ENCODE data around the gene KCNQ1.

The KCNQ1 gene

GRCh38 chr11:2650343-2650867 is 205.6 kb downstream of the KCNQ1 start:
- H3K4me3 ChIP-seq (ENCODE audit: low read depth, low read length) = no peak overlapping the region
- TF ChIP-seq CTCF (IDR thresholded peaks at IDR 0.05; ENCODE audit: borderline replicate concordance, insufficient read depth, low read depth, low read length) = no peak

GRCh38 chr11:2651054-2651617 is 206.3 kb downstream of the KCNQ1 start:
- no peak overlapping the region for H3K4me3 ChIP-seq (ENCODE audit: low read depth, low read length)
- TF ChIP-seq CTCF (IDR thresholded peaks at IDR 0.05; ENCODE audit: borderline replicate concordance, insufficient read depth, low read depth, low read length) = no peak

GRCh38 chr11:2651826-2652271 is 207.0 kb downstream of the KCNQ1 start:
- TF ChIP-seq CTCF (IDR thresholded peaks at IDR 0.05; ENCODE audit: borderline replicate concordance, insufficient read depth, low read depth, low read length) = no peak
- no peak overlapping the region for H3K4me3 ChIP-seq (ENCODE audit: low read depth, low read length)

GRCh38 chr11:2652333-2653197 is 207.8 kb downstream of the KCNQ1 start:
- TF ChIP-seq CTCF (IDR thresholded peaks at IDR 0.05; ENCODE audit: borderline replicate concordance, insufficient read depth, low read depth, low read length) = no peak
- H3K4me3 ChIP-seq (ENCODE audit: low read depth, low read length) = no peak overlapping the region

- no peak overlapping the region for H3K4me3 ChIP-seq (ENCODE audit: low read depth, low read length)
- TF ChIP-seq CTCF (IDR thresholded peaks at IDR 0.05; ENCODE audit: borderline replicate concordance, insufficient read depth, low read depth, low read length) = no peak
These were observed 208.4 kb downstream of the KCNQ1 start for GRCh38 chr11:2653198-2653551.

- no peak for TF ChIP-seq CTCF (IDR thresholded peaks at IDR 0.05; ENCODE audit: borderline replicate concordance, insufficient read depth, low read depth, low read length)
- no peak overlapping the region for H3K4me3 ChIP-seq (ENCODE audit: low read depth, low read length)
These were observed 209.3 kb downstream of the KCNQ1 start for GRCh38 chr11:2653930-2654739.

Measured in GM12875 (cell line).